NOMO-1 treated with dmso at 0.1 percent for 144 hours (cell line): ENCODE measurements around the gene AKAP12.
"Not testable (repeated sequence)": the region's sequence is repeated elsewhere in the genome, so short reads cannot be mapped to it uniquely, and the experiment has no call there.

Experiments
- DNase-seq: peaks from one replicate; lab custom pipeline; 2025; ENCODE audit not compliant: unreplicated experiment; lab: John Stamatoyannopoulos, UW

AKAP12 gene

DNA sequence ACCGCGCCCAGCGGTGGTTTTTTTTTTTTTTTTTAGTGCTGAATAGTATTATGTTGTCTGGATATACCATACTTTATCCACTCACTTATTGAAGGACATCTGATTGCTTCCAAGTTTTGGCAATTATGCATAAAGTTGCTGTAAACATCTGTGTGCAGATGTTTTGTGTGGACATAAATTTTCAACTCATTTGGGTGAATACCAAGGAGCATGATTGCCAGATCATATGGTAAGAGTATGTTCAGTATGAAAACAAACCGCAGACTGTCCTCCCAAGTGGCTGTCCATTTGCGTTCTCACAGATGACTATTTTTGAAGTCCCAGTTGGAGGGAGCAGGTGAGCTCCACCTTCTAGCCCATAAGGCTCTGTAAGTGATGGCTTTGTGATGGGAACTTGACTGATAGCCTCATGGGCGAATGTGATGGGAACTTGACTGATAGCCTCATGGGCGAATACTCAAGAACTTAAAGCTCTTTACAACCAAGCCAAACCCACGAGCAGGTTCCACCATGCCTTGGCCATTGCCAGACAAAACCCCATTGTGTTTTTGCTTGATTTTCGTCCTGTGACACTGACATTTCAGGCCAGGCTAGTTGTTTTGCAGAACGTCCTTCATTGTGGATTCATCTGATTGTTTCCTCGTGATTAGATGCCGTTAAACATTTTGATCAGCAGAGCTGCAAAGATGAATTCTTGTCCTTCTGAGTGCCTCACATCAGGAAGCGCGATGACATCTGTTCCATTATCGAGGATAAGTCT is 100.6 kb downstream of the AKAP12 start:
- DNase-seq = no peak

DNA sequence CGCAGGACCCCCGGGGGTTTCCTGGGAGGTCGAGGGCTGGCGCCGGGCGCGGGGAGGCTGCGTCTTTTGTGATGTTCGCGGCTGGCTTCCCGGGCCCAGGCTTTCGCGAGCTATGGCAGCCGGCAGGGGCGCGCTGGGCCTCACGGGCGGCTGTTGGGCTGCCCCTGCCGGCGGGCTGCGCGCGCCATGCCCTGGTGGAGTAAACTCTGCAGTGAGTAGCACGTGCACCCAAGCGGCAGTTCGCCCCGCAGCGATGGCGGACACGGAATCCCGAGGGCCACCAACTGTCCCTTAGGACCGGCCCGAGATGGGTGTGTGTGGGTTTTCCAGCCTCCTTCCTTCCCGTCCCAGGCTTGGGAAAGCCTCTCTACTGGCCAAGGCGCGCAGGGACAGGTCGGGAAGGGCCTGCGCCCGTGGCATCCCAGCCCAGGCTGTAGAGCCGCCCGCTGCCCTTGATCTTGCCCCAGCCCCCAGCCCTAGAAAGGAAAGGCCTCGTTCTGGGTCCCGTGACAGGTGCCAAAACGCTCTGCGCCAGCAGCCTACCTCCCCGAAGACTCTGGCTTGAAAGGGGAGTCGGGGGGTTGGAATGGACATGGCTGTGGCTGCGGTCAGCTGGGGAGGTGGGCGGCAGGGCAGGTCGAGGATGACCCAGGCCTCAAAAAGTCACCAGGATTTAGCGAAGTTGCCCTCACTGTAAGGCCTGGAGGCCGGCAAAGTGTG is 101.9 kb downstream of the AKAP12 start:
- no peak for DNase-seq

DNA sequence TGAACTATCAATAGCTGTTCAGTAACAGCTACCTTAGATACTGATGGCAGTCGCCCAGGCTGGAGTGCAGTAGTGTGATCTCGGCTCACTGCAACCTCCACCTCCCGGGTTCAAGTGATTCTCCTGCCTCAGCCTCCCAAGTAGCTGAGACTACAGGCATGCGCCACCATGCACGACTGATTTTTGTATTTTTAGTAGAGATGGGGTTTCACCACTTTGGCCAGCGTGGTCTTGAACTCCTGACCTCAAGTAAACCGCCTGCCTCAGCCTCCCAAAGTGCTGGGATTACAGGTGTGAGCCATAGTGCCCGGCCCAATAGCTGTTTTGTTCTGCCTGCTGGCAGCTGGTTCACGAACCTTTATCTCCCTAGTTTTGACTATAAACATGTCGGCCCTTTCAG is 103.0 kb downstream of the AKAP12 start:
- DNase-seq = not testable (repeated sequence)

GRCh38 chr6:151349651-151350270 is 110.0 kb downstream of the AKAP12 start:
- no peak for DNase-seq

DNA sequence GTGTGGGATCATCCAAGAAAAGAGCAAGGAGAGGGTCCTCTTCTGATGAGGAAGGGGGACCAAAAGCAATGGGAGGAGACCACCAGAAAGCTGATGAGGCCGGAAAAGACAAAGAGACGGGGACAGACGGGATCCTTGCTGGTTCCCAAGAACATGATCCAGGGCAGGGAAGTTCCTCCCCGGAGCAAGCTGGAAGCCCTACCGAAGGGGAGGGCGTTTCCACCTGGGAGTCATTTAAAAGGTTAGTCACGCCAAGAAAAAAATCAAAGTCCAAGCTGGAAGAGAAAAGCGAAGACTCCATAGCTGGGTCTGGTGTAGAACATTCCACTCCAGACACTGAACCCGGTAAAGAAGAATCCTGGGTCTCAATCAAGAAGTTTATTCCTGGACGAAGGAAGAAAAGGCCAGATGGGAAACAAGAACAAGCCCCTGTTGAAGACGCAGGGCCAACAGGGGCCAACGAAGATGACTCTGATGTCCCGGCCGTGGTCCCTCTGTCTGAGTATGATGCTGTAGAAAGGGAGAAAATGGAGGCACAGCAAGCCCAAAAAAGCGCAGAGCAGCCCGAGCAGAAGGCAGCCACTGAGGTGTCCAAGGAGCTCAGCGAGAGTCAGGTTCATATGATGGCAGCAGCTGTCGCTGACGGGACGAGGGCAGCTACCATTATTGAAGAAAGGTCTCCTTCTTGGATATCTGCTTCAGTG is 110.8 kb downstream of the AKAP12 start:
- DNase-seq = no peak

DNA sequence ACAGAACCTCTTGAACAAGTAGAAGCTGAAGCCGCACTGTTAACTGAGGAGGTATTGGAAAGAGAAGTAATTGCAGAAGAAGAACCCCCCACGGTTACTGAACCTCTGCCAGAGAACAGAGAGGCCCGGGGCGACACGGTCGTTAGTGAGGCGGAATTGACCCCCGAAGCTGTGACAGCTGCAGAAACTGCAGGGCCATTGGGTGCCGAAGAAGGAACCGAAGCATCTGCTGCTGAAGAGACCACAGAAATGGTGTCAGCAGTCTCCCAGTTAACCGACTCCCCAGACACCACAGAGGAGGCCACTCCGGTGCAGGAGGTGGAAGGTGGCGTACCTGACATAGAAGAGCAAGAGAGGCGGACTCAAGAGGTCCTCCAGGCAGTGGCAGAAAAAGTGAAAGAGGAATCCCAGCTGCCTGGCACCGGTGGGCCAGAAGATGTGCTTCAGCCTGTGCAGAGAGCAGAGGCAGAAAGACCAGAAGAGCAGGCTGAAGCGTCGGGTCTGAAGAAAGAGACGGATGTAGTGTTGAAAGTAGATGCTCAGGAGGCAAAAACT is 111.5 kb downstream of the AKAP12 start:
- no peak for DNase-seq

GRCh38 chr6:151351731-151352130 is 112.0 kb downstream of the AKAP12 start:
- DNase-seq = no peak

DNA sequence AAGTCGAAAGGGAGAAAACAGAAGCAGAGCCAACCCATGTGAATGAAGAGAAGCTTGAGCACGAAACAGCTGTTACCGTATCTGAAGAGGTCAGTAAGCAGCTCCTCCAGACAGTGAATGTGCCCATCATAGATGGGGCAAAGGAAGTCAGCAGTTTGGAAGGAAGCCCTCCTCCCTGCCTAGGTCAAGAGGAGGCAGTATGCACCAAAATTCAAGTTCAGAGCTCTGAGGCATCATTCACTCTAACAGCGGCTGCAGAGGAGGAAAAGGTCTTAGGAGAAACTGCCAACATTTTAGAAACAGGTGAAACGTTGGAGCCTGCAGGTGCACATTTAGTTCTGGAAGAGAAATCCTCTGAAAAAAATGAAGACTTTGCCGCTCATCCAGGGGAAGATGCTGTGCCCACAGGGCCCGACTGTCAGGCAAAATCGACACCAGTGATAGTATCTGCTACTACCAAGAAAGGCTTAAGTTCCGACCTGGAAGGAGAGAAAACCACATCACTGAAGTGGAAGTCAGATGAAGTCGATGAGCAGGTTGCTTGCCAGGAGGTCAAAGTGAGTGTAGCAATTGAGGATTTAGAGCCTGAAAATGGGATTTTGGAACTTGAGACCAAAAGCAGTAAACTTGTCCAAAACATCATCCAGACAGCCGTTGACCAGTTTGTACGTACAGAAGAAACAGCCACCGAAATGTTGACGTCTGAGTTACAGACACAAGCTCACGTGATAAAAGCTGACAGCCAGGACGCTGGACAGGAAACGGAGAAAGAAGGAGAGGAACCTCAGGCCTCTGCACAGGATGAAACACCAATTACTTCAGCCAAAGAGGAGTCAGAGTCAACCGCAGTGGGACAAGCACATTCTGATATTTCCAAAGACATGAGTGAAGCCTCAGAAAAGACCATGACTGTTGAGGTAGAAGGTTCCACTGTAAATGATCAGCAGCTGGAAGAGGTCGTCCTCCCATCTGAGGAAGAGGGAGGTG is 112.9 kb downstream of the AKAP12 start:
- DNase-seq = peak; percentile 7

DNA sequence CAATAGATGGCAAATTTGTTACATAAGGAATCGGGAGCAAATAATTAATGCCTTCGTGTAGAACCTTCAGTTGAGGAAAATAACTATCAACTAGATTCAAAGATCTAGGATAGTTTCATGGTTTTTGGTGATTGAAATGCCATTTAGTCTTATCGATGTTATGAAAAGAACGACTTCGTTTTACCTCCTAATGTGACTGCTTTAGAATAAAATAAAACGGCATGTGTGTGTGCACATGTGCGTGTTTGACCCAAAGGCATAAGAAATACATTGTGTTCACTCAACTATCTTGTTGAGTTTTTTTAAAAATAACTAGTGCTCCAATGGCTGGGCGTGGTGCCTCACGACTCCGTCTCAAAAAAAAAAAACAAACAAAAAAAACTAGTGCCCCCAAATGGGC is 114.0 kb downstream of the AKAP12 start:
- no peak for DNase-seq

DNA sequence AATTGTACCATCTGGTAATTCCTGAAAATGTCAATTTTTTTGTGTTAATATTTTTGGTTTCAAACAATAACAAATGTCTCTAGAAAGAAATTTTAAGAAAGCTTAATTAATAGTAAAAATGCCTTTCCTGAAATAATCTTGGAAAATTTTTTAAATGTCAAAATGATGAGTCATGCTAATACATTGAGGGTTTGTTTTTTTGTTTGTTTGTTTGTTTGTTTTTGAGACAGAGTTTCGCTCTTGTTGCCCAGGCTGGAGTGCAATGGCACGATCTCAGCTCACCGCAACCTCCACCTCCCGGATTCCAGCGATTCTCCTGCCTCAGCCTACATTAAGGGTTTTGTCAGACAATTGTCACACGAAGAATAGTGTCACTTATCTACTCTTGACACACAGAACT is 117.2 kb downstream of the AKAP12 start:
- DNase-seq = not testable (repeated sequence)

DNA sequence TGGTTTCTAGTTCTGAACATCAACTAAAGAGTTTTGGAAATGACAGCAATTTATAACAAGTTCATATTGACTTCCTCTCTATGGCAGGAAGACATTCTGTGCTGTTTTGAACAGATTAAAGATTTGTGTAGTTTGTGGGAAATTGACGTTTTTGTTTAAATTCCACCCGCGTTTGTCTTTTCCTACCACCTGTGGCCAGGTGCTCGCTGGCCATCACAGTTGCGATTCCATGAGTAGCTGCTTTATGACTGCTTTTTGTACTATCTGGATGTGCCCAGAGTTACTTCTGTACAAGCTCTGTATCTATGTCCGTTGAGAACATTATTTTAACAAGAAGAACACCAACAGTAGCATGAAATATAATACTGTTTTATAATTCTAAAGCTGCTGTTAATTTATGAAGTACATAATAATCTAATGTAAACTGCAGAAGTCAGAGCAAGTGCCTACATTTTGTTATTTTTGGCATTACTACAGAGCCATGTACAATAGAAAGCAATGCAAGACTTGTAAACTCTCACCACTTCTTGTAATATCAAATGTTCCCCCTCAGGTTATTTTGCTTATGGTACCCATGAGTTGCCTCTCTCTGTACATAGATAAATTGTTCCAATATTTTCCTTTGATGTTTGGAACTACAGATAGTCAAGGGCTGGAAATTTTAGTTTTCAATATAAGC is 118.1 kb downstream of the AKAP12 start:
- DNase-seq = no peak

DNA sequence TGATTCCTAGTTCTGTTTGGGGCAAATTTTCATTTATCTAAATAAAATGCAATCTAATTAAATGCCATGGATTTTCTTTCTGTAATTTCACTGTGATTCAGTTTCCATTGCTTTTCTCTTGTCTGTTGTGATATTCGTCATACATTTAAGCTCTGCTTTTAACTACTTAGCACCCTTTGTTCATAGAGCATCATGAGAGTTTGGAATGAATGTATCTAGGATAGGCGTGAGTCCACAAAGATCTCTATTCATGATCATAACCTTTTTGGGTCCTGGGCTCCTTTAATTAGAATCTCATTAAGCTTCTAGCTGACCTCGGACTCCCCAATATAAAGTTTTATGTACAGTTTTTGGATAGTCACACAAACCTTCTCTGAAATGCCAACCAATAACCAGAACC is 118.7 kb downstream of the AKAP12 start:
- no peak for DNase-seq

- DNase-seq = no peak
Observed at GRCh38 chr6:151359486-151359885, 119.7 kb downstream of the AKAP12 start.

DNA sequence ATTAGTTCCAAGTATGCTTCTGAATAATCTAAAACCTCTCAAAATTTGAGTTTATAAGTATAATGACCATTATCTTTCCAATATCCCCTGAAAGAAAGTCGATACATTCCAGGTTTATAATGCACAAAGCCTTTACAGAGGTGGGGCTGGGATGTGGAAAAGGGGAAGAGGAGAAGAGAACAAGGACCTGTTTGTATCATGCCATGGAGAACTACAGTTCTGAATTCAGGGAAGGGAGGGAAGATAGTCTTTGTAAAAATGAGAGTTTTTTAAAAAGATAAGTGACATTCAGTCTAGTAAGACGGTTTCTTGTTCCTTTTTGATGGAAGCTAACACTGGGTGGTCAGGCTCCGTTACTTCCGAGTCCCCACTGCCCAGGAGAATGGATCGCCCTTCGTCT is 125.5 kb downstream of the AKAP12 start:
- DNase-seq = no peak

DNA sequence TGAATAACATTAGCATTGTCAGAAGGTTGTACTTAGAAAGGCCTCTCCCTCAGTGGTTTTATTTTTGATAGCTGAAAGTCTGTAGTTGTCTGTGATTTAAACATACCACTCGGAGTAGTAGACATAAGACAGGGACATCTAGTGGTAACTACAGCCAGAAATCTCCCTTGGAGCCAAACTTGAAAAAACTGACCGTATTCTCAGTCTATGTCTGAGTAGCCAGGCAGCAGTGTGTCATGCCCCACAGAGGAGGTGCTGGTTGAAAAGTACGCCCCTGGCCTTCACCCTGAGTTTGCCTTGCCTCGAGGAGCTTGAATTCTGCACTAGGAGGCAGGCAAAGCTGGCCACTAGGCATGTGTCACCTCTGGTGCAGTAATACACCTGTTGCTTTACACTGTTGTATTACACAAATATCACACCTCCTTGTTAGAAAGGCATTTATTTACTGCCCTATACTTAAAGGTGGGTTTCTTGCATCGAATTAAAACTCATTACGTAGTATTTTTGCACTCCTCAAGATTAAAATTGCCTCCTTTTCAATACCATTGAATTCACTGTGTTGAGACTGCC is 130.8 kb downstream of the AKAP12 start:
- DNase-seq = no peak

DNA sequence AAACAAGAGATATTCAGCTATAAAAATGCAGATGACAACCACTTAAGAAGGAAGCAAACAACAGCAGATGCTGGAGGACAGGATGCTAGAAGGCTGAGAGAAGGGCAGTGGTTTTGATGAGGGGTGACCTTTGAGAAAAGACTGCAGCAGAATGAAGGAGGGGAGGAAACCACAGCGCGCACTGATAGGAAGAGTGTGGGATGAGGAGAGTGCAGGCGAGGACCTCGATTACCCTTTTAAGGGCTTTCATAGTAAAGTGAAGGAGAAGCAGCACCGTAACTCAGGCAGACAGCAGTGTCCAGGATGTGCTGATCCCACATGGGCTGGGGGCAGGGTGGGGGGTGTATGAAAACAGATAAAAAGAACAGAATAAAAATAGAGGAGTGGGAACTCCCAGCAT is 132.4 kb downstream of the AKAP12 start:
- DNase-seq = no peak

- DNase-seq = no peak
Observed at GRCh38 chr6:151374036-151374683, 134.4 kb downstream of the AKAP12 start.

DNA sequence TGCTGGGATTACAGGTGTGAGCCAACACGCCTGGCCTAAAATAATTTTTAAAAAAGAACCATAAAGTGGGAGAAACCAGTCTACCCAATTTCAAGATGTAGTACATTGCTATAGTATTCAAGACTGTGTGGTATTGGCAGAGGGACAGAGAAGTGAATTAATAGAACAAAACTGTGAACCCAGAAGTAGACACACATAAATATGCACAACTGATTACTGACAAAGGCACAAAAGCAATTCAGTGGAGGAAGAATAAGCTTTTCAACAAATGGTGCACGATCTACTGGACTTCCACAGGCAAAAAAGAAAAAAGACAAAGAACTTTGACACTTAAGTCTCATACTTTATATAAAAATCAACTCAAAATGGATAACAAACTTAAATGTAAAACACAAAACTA is 136.1 kb downstream of the AKAP12 start:
- DNase-seq = no peak

- DNase-seq = no peak
Observed at GRCh38 chr6:151376440-151376839, 136.7 kb downstream of the AKAP12 start.
